Hepatocyte (in vitro differentiated cells): Measurements from ENCODE around the gene GIPC3.

Experiments
- EZH2 ChIP-seq: fragments of 200-600 bp; sonication (generic); IDR thresholded peaks from 2 replicates; pipeline ENCODE4 v1.6.1; 2016; ENCODE audit warnings: antibody characterized with exemption, mild to moderate bottlenecking, borderline replicate concordance
- TF ChIP-seq, protein P1 (sequence below): fragments of 200-600 bp; sonication (generic); IDR thresholded peaks from 2 replicates; pipeline ENCODE4 v1.5.1; 2016; ENCODE audit warnings: antibody characterized with exemption, mild to moderate bottlenecking; ENCODE audit not compliant: poor library complexity

DNA sequence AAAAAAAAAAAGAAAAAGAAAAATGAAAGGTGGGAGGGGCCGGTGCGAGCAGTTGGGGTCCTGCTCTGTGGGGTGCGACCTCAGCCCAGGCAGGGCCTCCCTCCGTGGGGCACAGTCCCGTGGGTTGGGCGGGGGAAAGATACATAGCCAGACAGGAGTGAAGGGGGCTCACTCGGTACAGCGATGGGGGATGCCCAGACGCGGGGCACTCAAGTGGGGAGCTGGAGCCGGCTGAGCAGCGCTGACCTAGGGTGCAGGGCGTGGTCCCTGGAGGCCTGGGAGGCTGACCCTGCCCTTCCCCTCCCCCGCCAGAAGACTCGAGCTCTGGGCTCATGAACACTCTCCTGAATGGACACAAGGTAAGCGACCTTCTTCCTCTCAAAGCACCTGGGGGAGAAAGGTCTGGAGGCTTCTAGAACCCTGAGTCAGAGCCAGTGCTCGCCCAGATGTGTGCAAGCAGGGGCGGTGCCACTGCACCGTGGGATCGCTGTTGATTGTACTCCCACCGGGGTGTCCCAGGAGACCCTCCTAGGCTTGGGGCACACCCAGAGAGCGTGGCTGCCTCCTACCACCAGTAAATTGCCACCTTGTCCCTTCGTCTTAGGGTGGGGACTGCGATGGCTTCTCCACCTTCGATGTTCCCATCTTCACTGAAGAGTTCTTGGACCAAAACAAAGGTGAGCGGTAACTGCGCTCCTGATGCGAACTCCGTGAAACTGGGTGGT lies 9.2 kb upstream of the GIPC3 start:
- TF ChIP-seq, protein P1, sequence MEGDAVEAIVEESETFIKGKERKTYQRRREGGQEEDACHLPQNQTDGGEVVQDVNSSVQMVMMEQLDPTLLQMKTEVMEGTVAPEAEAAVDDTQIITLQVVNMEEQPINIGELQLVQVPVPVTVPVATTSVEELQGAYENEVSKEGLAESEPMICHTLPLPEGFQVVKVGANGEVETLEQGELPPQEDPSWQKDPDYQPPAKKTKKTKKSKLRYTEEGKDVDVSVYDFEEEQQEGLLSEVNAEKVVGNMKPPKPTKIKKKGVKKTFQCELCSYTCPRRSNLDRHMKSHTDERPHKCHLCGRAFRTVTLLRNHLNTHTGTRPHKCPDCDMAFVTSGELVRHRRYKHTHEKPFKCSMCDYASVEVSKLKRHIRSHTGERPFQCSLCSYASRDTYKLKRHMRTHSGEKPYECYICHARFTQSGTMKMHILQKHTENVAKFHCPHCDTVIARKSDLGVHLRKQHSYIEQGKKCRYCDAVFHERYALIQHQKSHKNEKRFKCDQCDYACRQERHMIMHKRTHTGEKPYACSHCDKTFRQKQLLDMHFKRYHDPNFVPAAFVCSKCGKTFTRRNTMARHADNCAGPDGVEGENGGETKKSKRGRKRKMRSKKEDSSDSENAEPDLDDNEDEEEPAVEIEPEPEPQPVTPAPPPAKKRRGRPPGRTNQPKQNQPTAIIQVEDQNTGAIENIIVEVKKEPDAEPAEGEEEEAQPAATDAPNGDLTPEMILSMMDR, result no peak
- no peak for TF ChIP-seq EZH2
